ENCODE measurements around the gene SAPCD2. TPM values are rescaled to one million over a fixed set of nuclear protein-coding genes. Genes with fewer than 3 reads are reported as not detected.

Gene SAPCD2
- total RNA-seq, 2 experiments from 2014 or later: 15.2 to 15.4 TPM

DNA sequence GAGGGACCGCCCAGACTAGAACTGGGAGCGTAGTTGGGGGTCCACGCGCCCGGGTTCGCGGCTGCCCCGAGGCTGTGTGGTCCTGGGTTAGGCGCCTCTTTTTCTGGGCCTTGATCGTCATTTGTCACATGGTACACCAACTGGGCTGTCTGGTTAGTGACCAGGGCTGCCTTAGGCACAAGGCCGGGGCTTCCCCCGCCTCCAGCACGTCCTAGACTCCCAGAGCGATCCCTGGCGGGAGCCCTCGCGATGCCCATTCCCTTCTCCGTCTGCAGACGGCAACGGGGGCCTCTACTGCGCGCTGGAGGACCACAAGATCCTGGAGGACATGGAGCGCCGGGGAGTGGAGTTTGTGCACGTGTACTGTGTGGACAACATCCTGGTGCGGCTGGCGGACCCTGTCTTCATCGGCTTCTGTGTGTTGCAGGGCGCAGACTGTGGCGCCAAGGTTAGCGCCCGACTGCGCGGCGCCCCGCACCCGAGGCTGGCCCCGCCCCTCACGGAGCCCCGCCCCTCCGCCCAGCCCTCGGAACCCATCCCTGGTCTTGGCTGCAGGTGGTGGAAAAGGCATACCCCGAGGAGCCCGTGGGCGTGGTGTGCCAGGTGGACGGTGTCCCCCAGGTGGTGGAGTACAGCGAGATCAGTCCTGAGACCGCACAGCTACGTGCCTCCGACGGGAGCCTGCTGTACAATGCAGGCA is 8.5 kb upstream of the SAPCD2 start:
- Mint-ChIP-seq H3K27me3 (no peaks in the 10 kb centered on the region), H3K4me3 (peak overlapping the region; percentile 75), H3K27ac (no peak overlapping the region), H3K36me3 (peaks cover 4% of the 10 kb centered on the region), H3K4me1 (peaks cover 3% of the 10 kb centered on the region), H3K9me3 (no peaks in the 10 kb centered on the region)
- no peak for DNase-seq

DNA sequence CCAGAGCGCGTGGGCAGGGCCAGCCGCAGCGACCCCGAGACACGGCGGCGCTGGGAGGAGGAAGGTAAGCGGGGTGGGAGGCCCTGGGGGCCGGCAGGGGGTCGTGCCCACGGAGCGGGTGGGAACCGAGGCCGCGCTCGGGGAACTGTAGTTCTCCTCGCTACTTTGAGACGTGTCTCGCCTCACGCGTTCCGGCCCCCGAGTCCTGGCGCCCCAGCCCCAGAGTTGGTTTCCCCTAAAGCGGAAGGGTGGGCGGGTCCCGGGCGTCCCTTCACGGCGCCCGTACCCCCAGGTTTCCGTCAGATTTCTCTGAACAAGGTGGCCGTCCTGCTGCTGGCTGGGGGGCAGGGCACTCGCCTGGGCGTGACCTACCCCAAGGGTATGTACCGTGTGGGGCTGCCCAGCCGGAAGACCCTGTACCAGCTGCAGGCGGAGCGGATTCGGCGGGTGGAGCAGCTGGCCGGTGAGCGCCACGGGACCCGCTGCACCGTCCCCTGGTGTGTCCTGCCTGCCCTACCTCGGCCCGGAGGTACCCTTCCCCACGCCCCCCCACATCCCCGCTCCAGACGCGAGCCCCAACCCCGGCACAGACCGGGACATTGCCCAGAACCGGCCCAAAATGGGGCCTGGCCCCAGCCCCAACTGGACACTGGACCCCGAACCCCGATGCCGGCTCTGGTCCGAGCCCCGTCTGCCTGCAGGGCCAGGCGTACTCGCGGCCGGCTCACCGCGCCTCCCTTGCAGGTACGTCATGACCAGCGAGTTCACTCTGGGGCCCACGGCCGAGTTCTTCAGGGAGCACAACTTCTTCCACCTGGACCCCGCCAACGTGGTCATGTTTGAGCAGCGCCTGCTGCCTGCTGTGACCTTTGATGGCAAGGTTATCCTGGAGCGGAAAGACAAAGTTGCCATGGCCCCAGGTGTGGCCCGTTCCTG is 7.7 kb upstream of the SAPCD2 start:
- H3K36me3 Mint-ChIP-seq: peaks cover 4% of the 10 kb centered on the region
- H3K4me1 Mint-ChIP-seq: peaks cover 2% of the 10 kb centered on the region
- H3K4me3 Mint-ChIP-seq: peak overlapping the region; percentile 75
- H3K9me3 Mint-ChIP-seq: no peaks in the 10 kb centered on the region
- peak overlapping the region; percentile 51 for H3K27ac Mint-ChIP-seq
- no peaks in the 10 kb centered on the region for H3K27me3 Mint-ChIP-seq
- peak; percentile 67 for DNase-seq

DNA sequence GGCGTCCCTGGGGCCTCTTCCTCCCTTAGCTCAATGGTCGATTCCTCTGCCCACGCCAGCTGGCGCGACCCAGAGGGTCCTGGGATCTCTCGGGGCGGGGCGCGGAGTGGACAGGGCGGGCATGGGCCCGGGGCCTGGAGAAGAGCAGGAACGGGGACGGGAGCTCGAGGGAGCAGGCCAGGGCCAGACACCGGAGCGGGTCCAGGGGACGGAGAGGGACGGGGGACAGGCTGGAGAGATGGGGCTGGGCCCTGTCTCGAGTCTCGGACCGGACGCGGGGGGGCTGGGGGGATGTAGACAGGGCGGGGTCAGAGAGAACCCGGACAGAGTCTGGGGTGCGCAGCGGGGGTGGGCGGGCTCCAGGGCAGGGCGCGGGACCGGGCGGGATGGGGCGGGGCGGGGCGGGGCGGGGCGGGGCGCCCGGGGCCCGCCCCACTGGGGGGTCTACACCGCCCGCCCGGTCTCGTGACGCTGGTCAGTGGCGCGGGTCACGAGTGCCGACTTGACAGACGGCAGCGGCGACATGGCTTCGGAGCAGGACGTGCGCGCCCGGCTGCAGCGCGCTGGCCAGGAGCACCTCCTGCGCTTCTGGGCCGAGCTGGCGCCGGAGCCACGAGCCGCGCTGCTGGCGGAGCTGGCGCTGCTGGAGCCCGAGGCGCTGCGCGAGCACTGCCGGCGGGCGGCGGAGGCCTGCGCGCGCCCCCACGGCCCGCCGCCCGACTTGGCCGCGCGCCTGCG is 6.8 kb upstream of the SAPCD2 start, which contains the start of gene UAP1L1:
Gene UAP1L1, plus strand, starts transcription at position 508 of the 738 bp plus-strand sequence. Its CDS starts 16 bp downstream, at position 524.
- Mint-ChIP-seq H3K27ac (peak within 1 kb of the TSS; percentile 51), H3K4me3 (peak within 1 kb of the TSS; percentile 75), H3K9me3 (no peaks in the 10 kb centered on the region), H3K4me1 (peaks cover 2% of the 10 kb centered on the region), H3K36me3 (peaks cover 4% of the 10 kb centered on the region), H3K27me3 (no peaks in the 10 kb centered on the region)
- peak; percentile 66 for DNase-seq

DNA sequence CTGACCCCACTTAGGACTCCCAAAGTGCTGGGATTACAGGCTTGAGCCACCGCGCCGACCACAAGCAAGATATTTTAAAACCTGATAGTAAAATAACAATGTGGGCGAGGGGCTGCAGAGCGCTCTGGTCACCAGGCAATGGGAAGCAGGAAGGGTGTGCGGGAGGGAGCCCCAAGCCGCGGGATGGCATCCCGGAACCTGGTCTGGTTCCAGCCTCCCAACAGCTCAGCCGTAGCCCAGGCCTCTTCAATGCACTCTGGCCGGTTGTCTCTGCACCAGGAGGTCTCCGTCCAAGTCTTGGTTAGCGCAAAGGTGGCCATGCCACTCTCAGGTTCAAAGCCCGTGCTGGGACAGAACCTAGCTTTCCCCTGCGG is 6.3 kb upstream of the SAPCD2 start:
- H3K27me3 Mint-ChIP-seq: no peaks in the 10 kb centered on the region
- peak overlapping the region; percentile 68 for H3K4me3 Mint-ChIP-seq
- peaks cover 2% of the 10 kb centered on the region for H3K4me1 Mint-ChIP-seq
- peaks cover 4% of the 10 kb centered on the region for H3K36me3 Mint-ChIP-seq
- no peak overlapping the region for H3K27ac Mint-ChIP-seq
- no peaks in the 10 kb centered on the region for H3K9me3 Mint-ChIP-seq
- no peak for DNase-seq

DNA sequence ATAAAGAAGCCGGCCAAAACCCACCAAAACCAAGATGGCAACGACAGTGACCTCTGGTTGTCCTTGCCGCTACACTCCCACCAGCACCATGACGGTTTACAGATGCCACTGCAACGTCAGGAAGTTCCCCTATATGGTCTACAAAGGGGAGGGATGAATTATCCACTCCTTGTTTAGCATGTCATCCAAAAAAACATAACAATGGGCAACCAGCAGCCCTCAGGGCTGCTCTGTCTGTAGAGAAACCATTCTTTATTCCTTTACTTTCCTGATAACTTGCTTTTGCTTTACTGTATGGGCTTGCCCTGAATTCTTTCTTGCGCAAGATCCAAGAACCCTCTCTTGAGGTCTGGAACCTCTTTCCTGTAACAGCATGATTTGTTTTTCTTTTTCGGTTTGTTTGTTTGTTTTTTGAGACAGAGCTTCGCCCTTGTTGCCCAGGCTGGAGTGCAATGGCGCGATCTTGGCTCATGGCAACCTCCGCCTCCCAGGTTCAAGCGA is 5.0 kb upstream of the SAPCD2 start:
- Mint-ChIP-seq H3K4me1 (peaks cover 6% of the 10 kb centered on the region), H3K9me3 (no peaks in the 10 kb centered on the region), H3K27ac (no peak overlapping the region), H3K36me3 (peaks cover 4% of the 10 kb centered on the region), H3K27me3 (no peaks in the 10 kb centered on the region), H3K4me3 (no peak overlapping the region)
- DNase-seq: no peak

DNA sequence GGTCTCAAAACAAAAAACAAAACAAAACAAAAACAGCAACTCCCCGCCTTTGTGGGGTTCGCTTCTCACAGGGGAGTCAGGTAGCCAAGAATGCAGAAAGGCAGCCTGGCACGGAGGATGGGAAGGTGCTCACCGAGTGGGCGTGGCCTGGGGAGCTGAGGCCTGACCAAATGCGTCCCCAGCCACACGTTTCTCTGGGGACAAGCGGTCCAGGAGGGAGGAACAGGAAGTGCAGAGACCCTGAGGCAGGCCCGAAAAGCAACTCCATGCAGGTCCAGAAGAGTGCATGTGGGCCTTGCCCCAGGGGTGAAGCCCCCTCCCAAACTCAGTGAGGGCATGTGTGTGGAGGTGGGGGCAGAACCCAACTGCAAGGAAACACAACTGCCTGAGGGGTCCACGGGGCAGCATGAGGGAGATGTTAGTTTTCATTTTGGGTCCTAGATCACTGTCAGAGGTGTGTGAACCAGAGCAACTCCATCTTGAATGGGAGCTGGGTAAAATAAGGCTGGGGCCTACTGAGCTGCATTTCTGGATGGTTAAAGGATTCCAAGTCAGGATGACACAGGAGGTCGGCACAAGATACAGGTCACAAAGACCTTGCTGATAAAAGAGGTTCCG is 4.4 kb upstream of the SAPCD2 start:
- no peaks in the 10 kb centered on the region for H3K9me3 Mint-ChIP-seq
- no peaks in the 10 kb centered on the region for H3K27me3 Mint-ChIP-seq
- H3K4me1 Mint-ChIP-seq: peaks cover 6% of the 10 kb centered on the region
- H3K4me3 Mint-ChIP-seq: no peak overlapping the region
- peaks cover 1% of the 10 kb centered on the region for H3K36me3 Mint-ChIP-seq
- no peak overlapping the region for H3K27ac Mint-ChIP-seq
- no peak for DNase-seq

DNA sequence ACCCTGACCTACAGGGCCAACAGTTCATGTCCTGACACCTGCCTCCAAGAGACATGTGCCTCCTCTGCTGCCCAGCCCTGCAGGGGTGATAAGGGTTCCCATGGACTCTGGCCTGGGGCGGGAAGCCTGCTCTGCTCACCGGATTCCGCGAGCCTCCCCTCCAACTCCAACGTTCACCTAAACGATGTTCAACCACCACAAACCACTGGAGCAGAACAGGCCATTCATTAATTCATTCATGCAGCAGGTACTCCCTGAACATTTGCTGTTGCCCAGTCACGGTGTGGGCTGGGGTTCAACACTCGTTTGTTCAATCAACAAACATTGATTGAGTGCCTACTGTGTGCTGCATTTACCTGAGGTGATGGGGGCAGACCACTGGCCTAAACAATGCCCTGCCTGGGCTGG is 3.6 kb upstream of the SAPCD2 start:
- no peaks in the 10 kb centered on the region for H3K9me3 Mint-ChIP-seq
- no peaks in the 10 kb centered on the region for H3K36me3 Mint-ChIP-seq
- H3K4me1 Mint-ChIP-seq: peaks cover 6% of the 10 kb centered on the region
- no peak for DNase-seq
- no peaks in the 10 kb centered on the region for H3K27me3 Mint-ChIP-seq
- no peak overlapping the region for H3K4me3 Mint-ChIP-seq
- no peak overlapping the region for H3K27ac Mint-ChIP-seq

DNA sequence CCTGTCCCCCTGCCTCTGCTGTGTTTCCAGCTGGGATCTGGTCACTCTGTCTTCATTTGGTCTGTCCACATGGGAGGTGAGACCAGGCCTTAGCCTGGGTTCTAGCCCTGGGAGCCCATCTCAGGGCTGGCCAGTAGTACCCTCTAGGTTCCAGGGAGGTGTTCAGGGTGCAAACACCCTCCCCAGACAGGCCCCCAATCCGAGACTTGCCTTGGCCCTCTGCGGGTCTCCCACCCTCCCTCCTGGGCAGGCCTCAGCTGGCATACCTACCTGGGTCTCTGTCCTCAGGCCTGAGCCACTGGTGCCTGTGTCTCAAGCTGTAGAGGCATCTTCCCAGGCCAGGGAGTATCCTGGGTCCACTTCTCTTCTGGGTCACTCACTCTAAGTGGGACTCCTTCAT is 925 bp upstream of the SAPCD2 start:
- Mint-ChIP-seq H3K36me3 (no peaks in the 10 kb centered on the region), H3K27ac (peak overlapping the region; percentile 46), H3K4me1 (peaks cover 8% of the 10 kb centered on the region), H3K9me3 (no peaks in the 10 kb centered on the region), H3K4me3 (peak overlapping the region; percentile 74), H3K27me3 (peaks cover 4% of the 10 kb centered on the region)
- DNase-seq: no peak

DNA sequence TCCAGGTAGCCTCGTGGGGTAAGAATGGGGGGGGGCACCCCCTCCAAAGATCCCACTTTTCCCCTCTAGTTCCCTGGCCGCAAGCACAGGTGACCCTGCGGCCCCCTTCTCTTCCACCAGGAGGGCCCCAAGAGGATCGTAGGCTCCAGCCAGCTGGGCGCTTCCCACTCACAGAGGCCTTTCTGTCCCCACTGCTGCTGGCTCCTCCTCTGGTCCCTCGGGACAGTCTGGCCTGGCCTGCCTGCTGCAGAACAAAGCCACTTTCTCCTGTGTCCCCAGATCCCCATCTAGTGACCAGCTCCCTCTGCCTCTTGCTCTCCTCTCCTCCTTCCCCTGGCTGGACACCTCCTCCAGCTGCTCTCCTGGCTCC is 534 bp upstream of the SAPCD2 start:
- peaks cover 8% of the 10 kb centered on the region for H3K4me1 Mint-ChIP-seq
- H3K4me3 Mint-ChIP-seq: peak overlapping the region; percentile 74
- no peaks in the 10 kb centered on the region for H3K36me3 Mint-ChIP-seq
- DNase-seq: no peak
- no peaks in the 10 kb centered on the region for H3K9me3 Mint-ChIP-seq
- H3K27ac Mint-ChIP-seq: peak overlapping the region; percentile 46
- H3K27me3 Mint-ChIP-seq: peaks cover 4% of the 10 kb centered on the region

DNA sequence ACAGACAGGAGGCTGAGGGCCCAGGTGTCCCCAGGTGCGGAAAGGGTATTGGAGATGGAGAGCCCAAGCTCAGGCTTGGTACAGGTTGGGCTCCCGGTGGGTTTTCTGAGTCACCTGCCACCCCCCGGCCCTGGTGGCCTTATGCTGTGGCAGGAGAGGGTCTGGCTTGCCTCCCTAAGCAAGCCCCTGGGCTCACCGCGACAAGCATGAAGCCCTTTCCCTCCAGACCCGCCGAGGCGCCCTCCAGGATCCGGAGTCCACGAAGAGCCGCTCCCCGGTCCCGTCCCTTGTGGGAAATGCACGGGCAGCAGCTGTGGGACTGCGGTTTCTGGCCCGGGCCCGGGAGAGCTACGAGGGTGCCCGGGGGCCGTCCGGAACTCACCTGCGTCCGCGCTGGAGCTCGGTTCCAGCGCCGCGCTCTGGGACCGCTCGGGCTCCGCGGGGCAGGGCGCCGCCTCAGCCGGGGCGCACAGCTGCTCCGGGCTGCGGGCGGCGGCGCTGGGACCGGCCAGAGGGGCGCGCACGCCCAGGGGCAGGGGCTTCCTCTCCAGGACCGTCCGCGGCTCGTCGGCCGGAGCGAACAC is 757 bp downstream of the SAPCD2 start:
- peak overlapping the region; percentile 66 for H3K4me3 Mint-ChIP-seq
- H3K27ac Mint-ChIP-seq: no peak overlapping the region
- H3K9me3 Mint-ChIP-seq: no peaks in the 10 kb centered on the region
- peaks cover 8% of the 10 kb centered on the region for H3K4me1 Mint-ChIP-seq
- no peak for DNase-seq
- H3K27me3 Mint-ChIP-seq: peaks cover 4% of the 10 kb centered on the region
- no peaks in the 10 kb centered on the region for H3K36me3 Mint-ChIP-seq

DNA sequence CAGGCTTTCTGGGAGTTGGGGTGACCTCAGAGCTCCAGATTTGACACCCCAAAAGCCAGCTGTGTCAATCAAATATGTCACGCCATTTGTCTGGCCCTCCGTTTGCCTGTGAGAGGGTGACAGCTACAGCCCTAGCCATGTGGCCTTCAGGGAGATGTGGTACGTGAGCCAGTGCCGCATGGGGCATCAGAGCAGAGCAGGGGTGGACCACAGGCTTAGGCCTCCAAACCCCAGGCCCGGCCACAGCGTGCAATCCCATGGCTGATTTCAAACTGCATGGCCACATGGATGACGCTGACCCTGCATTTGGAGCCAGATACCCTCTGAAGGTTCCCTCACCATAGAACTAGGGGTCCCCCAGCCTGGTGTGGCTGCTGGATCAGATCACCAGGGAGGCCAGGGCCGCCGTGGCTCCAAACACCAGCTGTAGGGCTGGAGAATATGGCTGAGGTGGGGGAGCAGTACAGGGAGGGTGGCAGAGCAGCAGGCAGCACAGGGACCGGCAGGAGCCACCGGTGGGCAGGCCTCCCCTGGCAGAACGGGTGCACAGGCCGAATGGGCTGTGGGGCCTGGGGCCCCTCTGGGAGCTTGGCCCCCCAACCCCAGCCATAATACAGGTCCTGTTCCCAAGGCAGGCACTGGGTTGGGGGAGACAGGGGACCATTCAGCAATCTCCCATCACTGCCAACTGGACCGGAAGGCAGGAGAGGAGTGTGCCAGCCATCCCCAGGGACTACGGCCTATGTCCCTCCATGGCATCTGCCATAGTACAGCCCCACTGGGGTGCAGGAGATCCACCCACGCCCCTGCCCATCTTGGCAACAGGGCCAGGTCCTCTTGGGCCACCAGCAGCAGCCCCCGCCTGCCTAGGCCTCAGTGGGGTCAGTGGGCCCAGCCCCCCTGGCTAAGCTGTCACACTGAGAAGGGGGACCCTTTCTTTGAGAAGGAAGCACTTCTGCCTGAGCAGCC is 1.5 kb downstream of the SAPCD2 start:
- no peaks in the 10 kb centered on the region for H3K9me3 Mint-ChIP-seq
- peaks cover 3% of the 10 kb centered on the region for H3K36me3 Mint-ChIP-seq
- no peak overlapping the region for H3K27ac Mint-ChIP-seq
- peaks cover 4% of the 10 kb centered on the region for H3K27me3 Mint-ChIP-seq
- H3K4me3 Mint-ChIP-seq: peak overlapping the region; percentile 66
- H3K4me1 Mint-ChIP-seq: peaks cover 11% of the 10 kb centered on the region
- no peak for DNase-seq

DNA sequence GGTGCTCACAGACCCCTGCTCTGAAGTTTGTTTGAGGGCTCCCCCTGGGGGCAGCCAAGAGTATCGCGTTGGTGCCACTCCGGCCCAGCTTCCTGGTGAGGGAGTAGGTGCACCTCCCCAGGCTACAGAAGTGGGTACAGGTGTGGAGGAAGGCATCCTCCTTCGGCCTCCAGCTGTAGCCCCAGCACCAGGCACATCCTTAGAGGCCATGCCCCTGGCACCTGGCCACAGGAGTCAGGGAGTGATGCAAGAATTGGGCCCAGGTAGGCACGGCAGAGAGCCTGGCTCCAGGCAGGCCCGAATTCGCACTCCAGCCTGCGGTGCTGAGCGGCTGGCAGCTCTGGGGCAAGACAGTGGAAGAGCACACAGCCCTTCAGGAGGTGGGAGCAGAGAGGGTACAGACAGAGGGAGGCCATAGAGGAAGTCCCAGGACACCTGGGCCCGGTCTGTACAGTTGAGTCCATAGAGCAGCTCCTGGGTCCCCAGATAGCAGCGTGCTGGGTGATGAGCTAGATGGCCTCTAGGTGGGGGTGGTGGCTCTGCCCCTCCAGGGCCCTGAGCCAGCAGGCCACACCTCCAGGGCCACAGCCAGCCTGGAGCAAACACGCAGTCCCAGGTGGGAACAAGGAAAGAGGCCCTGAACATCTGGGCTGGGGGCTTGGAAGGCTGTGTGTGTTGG is 2.4 kb downstream of the SAPCD2 start:
- Mint-ChIP-seq H3K36me3 (peaks cover 3% of the 10 kb centered on the region), H3K9me3 (no peaks in the 10 kb centered on the region), H3K4me1 (peaks cover 11% of the 10 kb centered on the region), H3K4me3 (peak overlapping the region; percentile 56), H3K27ac (no peak overlapping the region), H3K27me3 (peaks cover 4% of the 10 kb centered on the region)
- DNase-seq: peak; percentile 88
